ENCODE data around the gene LDLRAP1. TPM values are rescaled to one million over a fixed set of nuclear protein-coding genes. Genes with fewer than 3 reads are reported as not detected.

Gene LDLRAP1
- total and polyA plus RNA-seq, 2 donors (not counting 1 experiment from before 2014, with no cell fraction given) = 22.7 to 24.3 TPM

- TF ChIP-seq EZH2 (IDR thresholded peaks at IDR 0.05; ENCODE audit: borderline replicate concordance, insufficient read depth, low read depth, low read length, poor library complexity, severe bottlenecking) (no peak), CTCF (IDR thresholded peaks at IDR 0.05) (no peak)
- H3K27me3 ChIP-seq (replicated peaks in 1 of 4; ENCODE audit: control extremely low read depth in 1 of 4, control insufficient read depth in 3 of 4, insufficient read depth in 4 of 4, low read length in 3 of 4) = peaks cover 0 to under 1% (median 0%) of the 10 kb centered on the region in 4 experiments
These were observed 6.7 kb downstream of the LDLRAP1 start for GRCh38 chr1:25550155-25550506.

GRCh38 chr1:25550683-25551310 lies 7.4 kb downstream of the LDLRAP1 start:
- Histone ChIP-seq H3K4me2 (replicated peaks; ENCODE audit: low read depth, low read length, poor library complexity, severe bottlenecking) (peak overlapping the region; percentile 78), H3K27me3 (replicated peaks in 1 of 4; ENCODE audit: control extremely low read depth in 1 of 4, control insufficient read depth in 3 of 4, insufficient read depth in 4 of 4, low read length in 3 of 4) (no peaks in the 10 kb centered on the region), H3K9ac (ENCODE audit: low read length) (no peak overlapping the region), H3K9me3 (ENCODE audit: control extremely low read depth in 1 of 3, control insufficient read depth in 2 of 3, insufficient read depth in 1 of 3, low read length in 2 of 3) (no peaks in the 10 kb centered on the region), H3K4me3 (ENCODE audit: control extremely low read depth in 1 of 5, extremely low read depth in 1 of 5, insufficient read depth in 1 of 5, low read depth in 2 of 5, low read length in 4 of 5) (no peak overlapping the region), H2AFZ (ENCODE audit: insufficient read depth, low read depth, low read length, poor library complexity, severe bottlenecking) (no peak overlapping the region), H4K20me1 (ENCODE audit: control insufficient read depth, insufficient read depth, low read length, poor library complexity, severe bottlenecking) (peaks cover 7% of the 10 kb centered on the region), H3K79me2 (ENCODE audit: control insufficient read depth, insufficient read depth, low read length) (peaks cover 30% of the 10 kb centered on the region), H3K4me1 (ENCODE audit: control insufficient read depth in 2 of 2, insufficient read depth in 2 of 2, low read length in 2 of 2) (peaks cover 30 to 39% of the 10 kb centered on the region in 2 donors), H3K36me3 (replicated peaks in 1 of 2; ENCODE audit: control extremely low read depth in 1 of 2, control insufficient read depth in 1 of 2, extremely low read depth in 1 of 2, insufficient read depth in 2 of 2, low read length in 1 of 2) (no peaks in the 10 kb centered on the region), H3K27ac (ENCODE audit: low read length in 2 of 2) (no peak overlapping the region)
- intact Hi-C loops (cut with micrococcal nuclease) = no loop called here
- ChIA-PET POLR2A (interaction anchor here (1.0 kb wide), 1 partner anchor 212 kb away, joined by 3 read pairs; no protein-coding TSS in a partner anchor), CTCF (interaction anchor here (3.2 kb wide), 1 partner anchor 30 kb away, joined by 16 read pairs; no protein-coding TSS in a partner anchor)
- TF ChIP-seq CTCF (IDR thresholded peaks at IDR 0.05) (no peak), EZH2 (IDR thresholded peaks at IDR 0.05; ENCODE audit: borderline replicate concordance, insufficient read depth, low read depth, low read length, poor library complexity, severe bottlenecking) (no peak)
- Mint-ChIP-seq H3K4me3 (no peak overlapping the region), H3K27ac (peak overlapping the region; percentile 92), H3K27me3 (no peaks in the 10 kb centered on the region), H3K9me3 (ENCODE audit: insufficient read depth) (no peaks in the 10 kb centered on the region), H3K4me1 (peaks cover 47% of the 10 kb centered on the region)
- 92% methylated on average over 3 of the region's 3 CpGs for WGBS (ENCODE audit: insufficient coverage)
- ATAC-seq (ENCODE audit: low read depth) = no peak
- no peak for DNase-seq

More at GRCh38 chr1:25550155-25550506, 6.7 kb downstream of the LDLRAP1 start:
- peaks cover 36% of the 10 kb centered on the region for H3K79me2 ChIP-seq (ENCODE audit: control insufficient read depth, insufficient read depth, low read length)
- H2AFZ ChIP-seq (ENCODE audit: insufficient read depth, low read depth, low read length, poor library complexity, severe bottlenecking) = peak overlapping the region; percentile 63
- peaks cover 30 to 42% of the 10 kb centered on the region in 2 donors for H3K4me1 ChIP-seq (ENCODE audit: control insufficient read depth in 2 of 2, insufficient read depth in 2 of 2, low read length in 2 of 2)
- peaks cover 14% of the 10 kb centered on the region for H4K20me1 ChIP-seq (ENCODE audit: control insufficient read depth, insufficient read depth, low read length, poor library complexity, severe bottlenecking)
- POLR2A ChIA-PET = interaction anchor here (1.0 kb wide), 1 partner anchor 211 kb away, joined by 3 read pairs; no protein-coding TSS in a partner anchor
- no peaks in the 10 kb centered on the region for H3K9me3 ChIP-seq (ENCODE audit: control extremely low read depth in 1 of 3, control insufficient read depth in 2 of 3, insufficient read depth in 1 of 3, low read length in 2 of 3)
- H3K4me3 ChIP-seq (ENCODE audit: control extremely low read depth in 1 of 5, extremely low read depth in 1 of 5, insufficient read depth in 1 of 5, low read depth in 2 of 5, low read length in 4 of 5) = no peak overlapping the region
- H3K36me3 ChIP-seq (replicated peaks in 1 of 2; ENCODE audit: control extremely low read depth in 1 of 2, control insufficient read depth in 1 of 2, extremely low read depth in 1 of 2, insufficient read depth in 2 of 2, low read length in 1 of 2) = no peaks in the 10 kb centered on the region
- Mint-ChIP-seq H3K4me1 (peaks cover 46% of the 10 kb centered on the region), H3K9me3 (ENCODE audit: insufficient read depth) (no peaks in the 10 kb centered on the region), H3K27me3 (no peaks in the 10 kb centered on the region), H3K27ac (peak overlapping the region; percentile 92), H3K4me3 (peak overlapping the region; percentile 79)
- peak overlapping the region; percentile 78 for H3K4me2 ChIP-seq (replicated peaks; ENCODE audit: low read depth, low read length, poor library complexity, severe bottlenecking)
- CTCF ChIA-PET = interaction anchor here (2.0 to 3.2 kb wide), 2 partner anchors 11 to 30 kb away, joined by 12 to 16 read pairs; no protein-coding TSS in a partner anchor
- DNase-seq (no peak), ATAC-seq (ENCODE audit: low read depth) (no peak)
- intact Hi-C loops (cut with micrococcal nuclease) = no loop called here
- no CpG with 5 or more reads among the region's 2 CpGs for WGBS (ENCODE audit: insufficient coverage)
- H3K9ac ChIP-seq (ENCODE audit: low read length) = no peak overlapping the region
- peak overlapping the region; percentile 42 to 70 for H3K27ac ChIP-seq (ENCODE audit: low read length in 2 of 2)

Data from B cell (primary cell).